Pancreas (tissue), 10 donors: ENCODE data around the gene COL2A1. TPM values are rescaled to one million over a fixed set of nuclear protein-coding genes. Genes with fewer than 3 reads are reported as not detected.

Experiments
- ATAC-seq, 4 donors: fragments of 200-7000 bp; cut with Tn5 transposase; one replicate each; pipeline versions ENCODE4 v1.8.0 to v1.9.1; 2020; ENCODE audit warnings: mild to moderate bottlenecking in 4 of 4, moderate library complexity in 4 of 4
- DNase-seq, 6 donors: peaks; one replicate each; pipeline ENCODE4 v3.0.0-alpha.2; 2020
- FAIRE-seq: peaks from 2 replicates; lab custom pipeline; 2012; peaks lifted over from hg19 to GRCh38; lab: Jason Lieb, UNC
- H3K27ac ChIP-seq, 4 donors: fragments of 200-600 bp; sonication (generic); 1 replicate in 3 of 4; 2 replicates in 1 of 4; pipeline versions ENCODE4 v1.5.0 to v1.8.0; 2020
- H3K27me3 ChIP-seq, 4 donors: fragments of 200-600 bp; one replicate each; pipeline ENCODE4 v1.8.0; 2021
- H3K36me3 ChIP-seq, 3 donors: fragments of 200-600 bp; sonication (generic) in 1 of 3; one replicate each; pipeline versions ENCODE4 v1.5.0 to v1.8.0; 2020 to 2021
- H3K4me1 ChIP-seq, 3 donors: fragments of 200-600 bp; one replicate each; pipeline ENCODE4 v1.8.0; 2021
- H3K4me3 ChIP-seq, 4 donors: fragments of 200-600 bp; sonication (generic) in 2 of 4; one replicate each; pipeline versions ENCODE4 v1.5.0 to v1.8.0; 2020 to 2021
- H3K9me3 ChIP-seq, 4 donors: fragments of 200-600 bp; one replicate each; pipeline ENCODE4 v1.8.0; 2021
- CTCF ChIP-seq, 4 donors: fragments of 200-600 bp; sonication (generic) in 3 of 4; IDR thresholded peaks; one replicate each; pipeline versions ENCODE4 v1.5.0 to v1.8.0; 2021; ENCODE audit warnings: antibody characterized with exemption in 4 of 4
- WGBS, 2 donors: extraction: QIAGEN DNeasy Blood & Tissue Kit; methylation state at CpG; one replicate each; pipeline ENCODE4 v1.1.7; 2013; 5-methylcytosine and 5-hydroxymethylcytosine counted together
- intact Hi-C, 3 donors: fragments of 100-400 bp; cut with DNase I; formaldehyde crosslinking; loops; one replicate each; pipeline versions ENCODE4 v1.11.1 to v1.14.2; 2022
- polyA plus RNA-seq, 2 donors: library from polyadenylated mRNA; stranded (reverse); fragments of 200-250 nt; gene quantifications; one replicate each; pipeline ENCODE4 v1.2.3, GENCODE V29; 2013
- total RNA-seq, 6 donors: library from RNA; stranded (reverse); fragmentation: NEBNext Ultra II Directional in 4 of 6; extraction: Animal tissue kit (Norgen Biotek cat#: 25700) in 4 of 6; gene quantifications; one replicate each; pipeline versions ENCODE4 v1.2.1 to v1.2.4, GENCODE V29; 2021 to 2023
- donor health status: healthy with polysubstance abuse.
- donor health status: DM: no; HTN: no; CAD: no; lungs with moderate emphysema.
- donor health status: DM: no; HTN: no; CAD: no.
- donor health status: control.
- donor health status: control.
- donor health status: Bipolar disorder and iron deficiency.
- donor health status: DM: yes; HTN: yes; CAD: no.
- donor health status: DM: no; HTN: no; CAD: no.
- donor health status: DM: no; HTN: no; CAD: no.
- donor health status: DM: yes; HTN: yes; CAD: no.

Gene COL2A1
- total and polyA plus RNA-seq, 8 donors: 0.04 to 0.12 (median 0.06) TPM; not detected in 5

- Histone ChIP-seq H3K4me3 (no peak overlapping the region), H3K27ac (no peak overlapping the region), H3K36me3 (no peaks in the 10 kb centered on the region), H3K4me1 (no peaks in the 10 kb centered on the region), H3K27me3 (no peaks in the 10 kb centered on the region), H3K9me3 (no peaks in the 10 kb centered on the region)
- no peak for DNase-seq
- 65 to 70% methylated on average over 8 of the region's 8 CpGs for WGBS, 2 donors
- FAIRE-seq: no peak
- ATAC-seq: no peak
- no peak for TF ChIP-seq CTCF (IDR thresholded peaks at IDR 0.05)
- intact Hi-C loops: no loop called here
Measured at GRCh38 chr12:48016373-48017020, 12.2 kb upstream of the COL2A1 start.

GRCh38 chr12:48015954-48016353 lies 11.7 kb upstream of the COL2A1 start:
- Histone ChIP-seq H3K27ac (no peak overlapping the region), H3K4me1 (no peaks in the 10 kb centered on the region), H3K36me3 (no peaks in the 10 kb centered on the region), H3K9me3 (no peaks in the 10 kb centered on the region), H3K4me3 (no peak overlapping the region), H3K27me3 (no peaks in the 10 kb centered on the region)
- FAIRE-seq (no peak), DNase-seq (no peak), ATAC-seq (no peak)
- no peak for TF ChIP-seq CTCF (IDR thresholded peaks at IDR 0.05)
- 87 to 89% methylated on average over 7 of the region's 7 CpGs for WGBS, 2 donors
- intact Hi-C loops: no loop called here

- intact Hi-C loops: no loop called here
Measured at GRCh38 chr12:48015129-48015528, 10.9 kb upstream of the COL2A1 start.

GRCh38 chr12:48013287-48013686 lies 9.0 kb upstream of the COL2A1 start:
- no peaks in the 10 kb centered on the region for H3K36me3 ChIP-seq
- no peaks in the 10 kb centered on the region for H3K27me3 ChIP-seq
- intact Hi-C loops: no loop called here
- 21 to 24% methylated on average over 2 of the region's 2 CpGs for WGBS, 2 donors
- FAIRE-seq (no peak), ATAC-seq (peak; percentile 38 to 85 (median 74)), DNase-seq (peak in 4 of 6 donors; percentile 26 to 61 (median 48))
- no peak overlapping the region for H3K4me3 ChIP-seq
- H3K9me3 ChIP-seq: no peaks in the 10 kb centered on the region
- H3K27ac ChIP-seq: no peak overlapping the region
- no peak for TF ChIP-seq CTCF (IDR thresholded peaks at IDR 0.05)
- no peaks in the 10 kb centered on the region for H3K4me1 ChIP-seq

More at GRCh38 chr12:48015129-48015528, 10.9 kb upstream of the COL2A1 start:
- Histone ChIP-seq H3K9me3 (no peaks in the 10 kb centered on the region), H3K27me3 (no peaks in the 10 kb centered on the region), H3K4me1 (no peaks in the 10 kb centered on the region), H3K36me3 (no peaks in the 10 kb centered on the region), H3K4me3 (no peak overlapping the region), H3K27ac (no peak overlapping the region)
- 42 to 44% methylated on average over 1 of the region's 1 CpG for WGBS, 2 donors
- no peak for FAIRE-seq
- TF ChIP-seq CTCF (IDR thresholded peaks at IDR 0.05): no peak
- no peak for ATAC-seq
- no peak for DNase-seq

GRCh38 chr12:48012070-48012469 lies 7.8 kb upstream of the COL2A1 start:
- Histone ChIP-seq H3K9me3 (no peaks in the 10 kb centered on the region), H3K4me1 (no peaks in the 10 kb centered on the region), H3K27me3 (no peaks in the 10 kb centered on the region), H3K4me3 (no peak overlapping the region), H3K27ac (no peak overlapping the region), H3K36me3 (no peaks in the 10 kb centered on the region)
- intact Hi-C loops: no loop called here
- FAIRE-seq: no peak
- whole genome bisulfite sequencing, 2 donors: 78 to 79% methylated on average over 8 of the region's 8 CpGs
- no peak for ATAC-seq
- DNase-seq: no peak
- no peak for TF ChIP-seq CTCF (IDR thresholded peaks at IDR 0.05)
